A549 (cell line): ENCODE measurements around the gene CYSLTR2. TPM values are rescaled to one million over a fixed set of nuclear protein-coding genes. Genes with fewer than 3 reads are reported as not detected.

Experiments used
- ATAC-seq, 2 experiments: fragments of 200-7000 bp in 1 of 2; fragments of >200 bp in 1 of 2; cut with Nextera tagmentation in 1 of 2; cut with Tn5 transposase in 1 of 2; 3 replicates each; pipeline versions ENCODE4 v1.8.0 to v1.9.1; 2018 to 2020; ENCODE audit warnings: mild to moderate bottlenecking in 1 of 2, moderate library complexity in 1 of 2
- CTCF ChIA-PET: fragments of 300-600 bp; sonication (Branson Sonifier 250); formaldehyde crosslinking; extraction: SDS; loops from one replicate; lab custom pipeline; 2021; ENCODE audit warnings: antibody characterized with exemption, inconsistent platforms; lab: Yijun Ruan, JAX
- POLR2A ChIA-PET: fragments of 350-600 bp; formaldehyde crosslinking; extraction: SDS; loops from one replicate; lab custom pipeline; 2021; ENCODE audit warnings: antibody characterized with exemption, inconsistent platforms; lab: Yijun Ruan, JAX
- DNase-seq, 2 experiments: peaks; one replicate each; pipeline versions ENCODE4 v3.0.0 to v3.0.0-alpha.2; 2011 to 2016; ENCODE audit warnings: low read depth in 1 of 2, low spot score in 1 of 2
- FAIRE-seq: peaks from 2 replicates; lab custom pipeline; 2011; peaks lifted over from hg19 to GRCh38; lab: Jason Lieb, UNC
- H3K27ac ChIP-seq, 2 experiments: fragments of >200 bp; sonication (Bioruptor Twin); formaldehyde crosslinking; 3 replicates each; pipeline ENCODE4 v1.5.1; 2016 to 2017
- H3K4me1 ChIP-seq: fragments of >200 bp; sonication (Bioruptor Twin); formaldehyde crosslinking; 3 replicates; pipeline ENCODE4 v1.6.1; 2016
- H3K4me2 ChIP-seq: fragments of >200 bp; sonication (Bioruptor Twin); formaldehyde crosslinking; 3 replicates; pipeline ENCODE4 v1.6.1; 2016
- H3K4me3 ChIP-seq: fragments of >200 bp; sonication (Bioruptor Twin); formaldehyde crosslinking; 3 replicates; pipeline ENCODE4 v1.5.1; 2016
- H3K9me3 ChIP-seq: fragments of >200 bp; sonication (Bioruptor Twin); formaldehyde crosslinking; 3 replicates; pipeline ENCODE4 v1.6.1; 2016
- CBX2 ChIP-seq: fragments of 200-600 bp; sonication (generic); IDR thresholded peaks from 2 replicates; pipeline ENCODE4 v1.6.1; 2016; ENCODE audit warnings: low read depth, mild to moderate bottlenecking, borderline replicate concordance
- ELK1 ChIP-seq: fragments of 150-350 bp; IDR thresholded peaks from 2 replicates; pipeline ENCODE4 v1.6.1; 2014; ENCODE audit warnings: low read depth, mild to moderate bottlenecking, low read length
- EP300 ChIP-seq, 2 experiments: fragments of >200 bp; sonication (Bioruptor Twin); formaldehyde crosslinking; IDR thresholded peaks; 2 replicates in 1 of 2; 3 replicates in 1 of 2; pipeline ENCODE4 v1.6.1; 2016 to 2017
- HES2 ChIP-seq: fragments of >200 bp; sonication (Bioruptor Twin); formaldehyde crosslinking; IDR thresholded peaks from 2 replicates; pipeline ENCODE4 v1.6.1; 2016
- HEYL ChIP-seq: fragments of 250-450 bp; sonication (Bioruptor Pico); IDR thresholded peaks from 2 replicates; pipeline ENCODE4 v1.8.0; 2021; ENCODE audit warnings: mild to moderate bottlenecking, moderate library complexity
- HMGXB4 ChIP-seq: fragments of 250-450 bp; sonication (Bioruptor Pico); IDR thresholded peaks from 2 replicates; pipeline ENCODE4 v1.5.0; 2021; ENCODE audit warnings: mild to moderate bottlenecking, moderate library complexity, borderline replicate concordance
- HOXA7 ChIP-seq: fragments of 250-450 bp; sonication (Bioruptor Pico); IDR thresholded peaks from 2 replicates; pipeline ENCODE4 v1.5.0; 2020; ENCODE audit warnings: mild to moderate bottlenecking, moderate library complexity
- HOXB13 ChIP-seq: fragments of 250-450 bp; sonication (Bioruptor Pico); IDR thresholded peaks from 2 replicates; pipeline ENCODE4 v1.5.0; 2020; ENCODE audit warnings: low read depth, mild to moderate bottlenecking, moderate library complexity
- JUN ChIP-seq, 2 experiments: fragments of >200 bp; sonication (Bioruptor Twin); formaldehyde crosslinking; IDR thresholded peaks; 2 replicates in 1 of 2; 3 replicates in 1 of 2; pipeline ENCODE4 v1.6.1; 2016 to 2017
- KDM1A ChIP-seq: fragments of 200-600 bp; sonication (generic); IDR thresholded peaks from 2 replicates; pipeline ENCODE4 v1.6.1; 2016; ENCODE audit warnings: low read depth, mild to moderate bottlenecking
- NFE2L2 ChIP-seq: fragments of 150-350 bp; conservative IDR thresholded peaks from 2 replicates; pipeline ENCODE4 v1.6.1; 2014; ENCODE audit warnings: low read length
- PBX3 ChIP-seq: IDR thresholded peaks from 2 replicates; pipeline ENCODE4 v1.6.1; 2012
- POLR2AphosphoS2 ChIP-seq: conservative IDR thresholded peaks from 2 replicates; pipeline ENCODE4 v1.6.1; 2012; ENCODE audit warnings: low read length, improper control_type of control experiment, inconsistent platforms
- RARB ChIP-seq: fragments of 250-450 bp; sonication (Bioruptor Pico); IDR thresholded peaks from 2 replicates; pipeline ENCODE4 v1.8.0; 2021; ENCODE audit warnings: mild to moderate bottlenecking, moderate library complexity
- REST ChIP-seq: fragments of 200-600 bp; sonication (generic); IDR thresholded peaks from 2 replicates; pipeline ENCODE4 v1.6.1; 2016; ENCODE audit warnings: antibody characterized with exemption, mild to moderate bottlenecking, moderate library complexity
- SMC3 ChIP-seq: fragments of >200 bp; sonication (Bioruptor Twin); formaldehyde crosslinking; IDR thresholded peaks from 3 replicates; pipeline ENCODE4 v1.6.1; 2018; ENCODE audit warnings: inconsistent platforms
- SREBF2 ChIP-seq: fragments of 450-650 bp; IDR thresholded peaks from 2 replicates; pipeline ENCODE4 v1.6.1; 2014; ENCODE audit warnings: mild to moderate bottlenecking, moderate library complexity
- TP53 ChIP-seq: fragments of 250-450 bp; sonication (Bioruptor Pico); IDR thresholded peaks from 2 replicates; pipeline ENCODE4 v1.5.0; 2021; ENCODE audit warnings: mild to moderate bottlenecking, moderate library complexity
- USF2 ChIP-seq: fragments of 450-650 bp; IDR thresholded peaks from 2 replicates; pipeline ENCODE4 v1.6.1; 2014; ENCODE audit warnings: antibody characterized with exemption
- ZFP36 ChIP-seq: fragments of 450-650 bp; IDR thresholded peaks from 2 replicates; pipeline ENCODE4 v1.6.1; 2014; ENCODE audit warnings: borderline replicate concordance; ENCODE audit not compliant: partially characterized antibody
- WGBS: methylation state at CpG from one replicate; pipeline ENCODE4 v1.1.6; 2017; ENCODE audit errors: missing lambda C conversion rate; 5-methylcytosine and 5-hydroxymethylcytosine counted together
- polyA plus RNA-seq, 4 experiments: library from polyadenylated mRNA; depleted of rRNA in 3 of 4; stranded (reverse); fragments of >200 nt; fragmentation: RNase III in 1 of 4; extraction: RNeasy Plus Mini Kit Qiagen cat#74134 plus additional on column Dnase treatment in 1 of 4; gene quantifications; 2 replicates in 3 of 4; 3 replicates in 1 of 4; pipeline ENCODE4 v1.2.3, GENCODE V29; 2011 to 2017

Gene CYSLTR2
- polyA plus RNA-seq, 2 of the 4 experiments (the other 2 are of a cell fraction): not detected

GRCh38 chr13:48618937-48619336 lies 34.8 kb upstream of the CYSLTR2 start:
- Histone ChIP-seq H3K4me1 (no peaks in the 10 kb centered on the region), H3K4me2 (no peak overlapping the region), H3K9me3 (peaks cover 7% of the 10 kb centered on the region), H3K27ac (no peak overlapping the region), H3K4me3 (no peak overlapping the region)
- ChIA-PET POLR2A (no interaction called here), CTCF (no interaction called here)
- TF ChIP-seq KDM1A: no peak
- TF ChIP-seq TP53 (CRISPR knock-in tag): no peak
- no peak for TF ChIP-seq POLR2AphosphoS2
- no peak for TF ChIP-seq HEYL (CRISPR knock-in tag)
- peak; percentile 89 for TF ChIP-seq ZFP36
- TF ChIP-seq REST: no peak
- FAIRE-seq (no peak), DNase-seq (no peak), ATAC-seq (no peak)
- 33% methylated on average over 3 of the region's 3 CpGs for WGBS

- POLR2A ChIA-PET: no interaction called here
These were observed 32.7 kb upstream of the CYSLTR2 start for GRCh38 chr13:48621056-48621455.

GRCh38 chr13:48624016-48624415 lies 29.7 kb upstream of the CYSLTR2 start:
- FAIRE-seq (no peak), ATAC-seq (no peak), DNase-seq (no peak)
- ChIA-PET CTCF (no interaction called here), POLR2A (no interaction called here)
- Histone ChIP-seq H3K27ac (no peak overlapping the region), H3K4me2 (no peak overlapping the region), H3K4me3 (no peak overlapping the region), H3K9me3 (peaks cover 3% of the 10 kb centered on the region), H3K4me1 (no peaks in the 10 kb centered on the region)
- WGBS: 34% methylated on average over 4 of the region's 4 CpGs
- TF ChIP-seq ELK1 (no peak), RARB (no peak), REST (no peak), NFE2L2 (no peak), SMC3 (no peak), JUN (IDR thresholded peaks at IDR 0.05) (no peak), HOXB13 (CRISPR knock-in tag) (no peak), TP53 (CRISPR knock-in tag) (no peak), EP300 (IDR thresholded peaks at IDR 0.05) (no peak), CBX2 (no peak), PBX3 (no peak), POLR2AphosphoS2 (no peak), SREBF2 (no peak), HMGXB4 (CRISPR knock-in tag) (no peak), USF2 (no peak), HES2 (no peak), HOXA7 (no peak)

More at GRCh38 chr13:48621056-48621455, 32.7 kb upstream of the CYSLTR2 start:
- no peak for TF ChIP-seq TP53 (CRISPR knock-in tag)
- TF ChIP-seq, all 56 proteins: peak for 0
- DNase-seq (no peak), FAIRE-seq (no peak), ATAC-seq (no peak)
- Histone ChIP-seq H3K4me3 (no peak overlapping the region), H3K4me1 (no peaks in the 10 kb centered on the region), H3K4me2 (no peak overlapping the region), H3K9me3 (peaks cover 7% of the 10 kb centered on the region), H3K27ac (no peak overlapping the region)
- CTCF ChIA-PET: no interaction called here
- WGBS: 7% methylated on average over 3 of the region's 3 CpGs
